Peyer's patch (tissue), 4 donors: ENCODE results near the gene KIFBP. TPM values are rescaled to one million over a fixed set of nuclear protein-coding genes. Genes with fewer than 3 reads are reported as not detected.

ENCODE experiments used
- DNase-seq, 3 donors: peaks; one replicate each; pipeline ENCODE4 v3.0.0-alpha.2; 2017 to 2019
- H3K27ac ChIP-seq, 4 donors: fragments of 200-600 bp; sonication (generic); one replicate each; pipeline ENCODE4 v1.5.1; 2016 to 2019
- H3K27me3 ChIP-seq, 2 donors: fragments of 200-600 bp; sonication (generic); one replicate each; pipeline ENCODE4 v1.5.1; 2019
- H3K36me3 ChIP-seq, 3 donors: fragments of 200-600 bp; sonication (generic); one replicate each; pipeline ENCODE4 v1.5.1; 2016 to 2019
- H3K4me1 ChIP-seq, 4 donors: fragments of 200-600 bp; sonication (generic); one replicate each; pipeline ENCODE4 v1.5.1; 2016 to 2019
- H3K4me3 ChIP-seq, 4 donors: fragments of 200-600 bp; sonication (generic); 1 replicate in 3 of 4; 2 replicates in 1 of 4; pipeline ENCODE4 v1.5.1; 2016 to 2019; ENCODE audit warnings: mild to moderate bottlenecking in 1 of 4
- H3K9me3 ChIP-seq, 4 donors: fragments of 200-600 bp; sonication (generic); one replicate each; pipeline ENCODE4 v1.5.1; 2016 to 2019; ENCODE audit warnings: mild to moderate bottlenecking in 1 of 4
- POLR2A ChIP-seq, 2 donors: fragments of 450-650 bp; IDR thresholded peaks; one replicate each; pipeline ENCODE4 v1.5.1; 2017; ENCODE audit warnings: antibody characterized with exemption in 2 of 2, mild to moderate bottlenecking in 2 of 2, moderate library complexity in 2 of 2
- total RNA-seq, 4 donors: library from RNA; depleted of rRNA; stranded (reverse); fragments of >200 nt; gene quantifications; one replicate each; pipeline ENCODE4 v1.1.0, GENCODE V29; 2016
- TF ChIP-seq, protein P1 (sequence below), 6 experiments: fragments of 450-650 bp in 4 of 6; fragments of 200-600 bp in 2 of 6; sonication (generic) in 1 of 6; IDR thresholded peaks; one replicate each; pipeline ENCODE4 v1.5.1; 2017 to 2019; ENCODE audit warnings: antibody characterized with exemption in 6 of 6, mild to moderate bottlenecking in 3 of 6, moderate library complexity in 1 of 6

Gene KIFBP
- total RNA-seq, 4 donors from 2014 or later = 13.1 to 20.7 (median 19.9) TPM

DNA sequence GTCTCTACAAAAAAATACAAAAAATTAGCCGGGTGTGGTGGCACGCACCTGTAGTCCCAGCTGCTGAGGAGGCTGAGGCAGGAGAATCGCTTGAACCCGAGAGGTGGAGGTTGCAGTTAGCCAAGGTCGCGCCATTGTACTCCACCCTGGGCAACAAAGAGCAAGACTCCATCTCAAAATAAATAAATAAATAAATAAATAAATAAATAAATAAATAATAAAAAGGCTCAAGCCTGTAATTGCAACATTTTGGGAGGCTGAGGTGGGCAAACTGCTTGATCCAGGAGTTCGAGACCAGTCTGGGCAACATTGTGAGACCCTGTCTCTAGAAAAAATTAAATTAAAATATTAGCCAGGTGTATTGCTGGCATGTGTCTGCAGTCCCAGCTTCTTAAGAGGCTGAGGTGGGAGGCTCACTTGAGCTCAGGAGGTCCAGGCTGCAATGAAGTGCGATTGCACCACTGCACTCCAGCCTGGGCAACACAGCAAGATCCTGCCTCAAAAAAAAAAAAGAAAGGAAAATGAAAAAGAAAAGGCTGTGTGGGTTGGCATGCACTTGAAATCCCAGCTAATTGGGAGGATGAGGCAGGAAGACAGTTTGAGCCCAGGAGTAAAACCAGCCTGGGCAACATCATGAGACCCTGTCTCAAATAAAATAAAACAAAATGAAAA lies 71.7 kb downstream of the KIFBP start:
- peak overlapping the region in 1 of 4 donors; percentile 90 for H3K27ac ChIP-seq
- H3K4me1 ChIP-seq = peaks cover 0 to 24% (median 6%) of the 10 kb centered on the region in 4 donors
- no peaks in the 10 kb centered on the region for H3K9me3 ChIP-seq
- H3K36me3 ChIP-seq = no peaks in the 10 kb centered on the region
- H3K4me3 ChIP-seq = no peak overlapping the region
- DNase-seq = no peak
- H3K27me3 ChIP-seq = no peaks in the 10 kb centered on the region
- TF ChIP-seq, protein P1, sequence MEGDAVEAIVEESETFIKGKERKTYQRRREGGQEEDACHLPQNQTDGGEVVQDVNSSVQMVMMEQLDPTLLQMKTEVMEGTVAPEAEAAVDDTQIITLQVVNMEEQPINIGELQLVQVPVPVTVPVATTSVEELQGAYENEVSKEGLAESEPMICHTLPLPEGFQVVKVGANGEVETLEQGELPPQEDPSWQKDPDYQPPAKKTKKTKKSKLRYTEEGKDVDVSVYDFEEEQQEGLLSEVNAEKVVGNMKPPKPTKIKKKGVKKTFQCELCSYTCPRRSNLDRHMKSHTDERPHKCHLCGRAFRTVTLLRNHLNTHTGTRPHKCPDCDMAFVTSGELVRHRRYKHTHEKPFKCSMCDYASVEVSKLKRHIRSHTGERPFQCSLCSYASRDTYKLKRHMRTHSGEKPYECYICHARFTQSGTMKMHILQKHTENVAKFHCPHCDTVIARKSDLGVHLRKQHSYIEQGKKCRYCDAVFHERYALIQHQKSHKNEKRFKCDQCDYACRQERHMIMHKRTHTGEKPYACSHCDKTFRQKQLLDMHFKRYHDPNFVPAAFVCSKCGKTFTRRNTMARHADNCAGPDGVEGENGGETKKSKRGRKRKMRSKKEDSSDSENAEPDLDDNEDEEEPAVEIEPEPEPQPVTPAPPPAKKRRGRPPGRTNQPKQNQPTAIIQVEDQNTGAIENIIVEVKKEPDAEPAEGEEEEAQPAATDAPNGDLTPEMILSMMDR (IDR thresholded peaks at IDR 0.05) = no peak
- TF ChIP-seq POLR2A (IDR thresholded peaks at IDR 0.05) = no peak

DNA sequence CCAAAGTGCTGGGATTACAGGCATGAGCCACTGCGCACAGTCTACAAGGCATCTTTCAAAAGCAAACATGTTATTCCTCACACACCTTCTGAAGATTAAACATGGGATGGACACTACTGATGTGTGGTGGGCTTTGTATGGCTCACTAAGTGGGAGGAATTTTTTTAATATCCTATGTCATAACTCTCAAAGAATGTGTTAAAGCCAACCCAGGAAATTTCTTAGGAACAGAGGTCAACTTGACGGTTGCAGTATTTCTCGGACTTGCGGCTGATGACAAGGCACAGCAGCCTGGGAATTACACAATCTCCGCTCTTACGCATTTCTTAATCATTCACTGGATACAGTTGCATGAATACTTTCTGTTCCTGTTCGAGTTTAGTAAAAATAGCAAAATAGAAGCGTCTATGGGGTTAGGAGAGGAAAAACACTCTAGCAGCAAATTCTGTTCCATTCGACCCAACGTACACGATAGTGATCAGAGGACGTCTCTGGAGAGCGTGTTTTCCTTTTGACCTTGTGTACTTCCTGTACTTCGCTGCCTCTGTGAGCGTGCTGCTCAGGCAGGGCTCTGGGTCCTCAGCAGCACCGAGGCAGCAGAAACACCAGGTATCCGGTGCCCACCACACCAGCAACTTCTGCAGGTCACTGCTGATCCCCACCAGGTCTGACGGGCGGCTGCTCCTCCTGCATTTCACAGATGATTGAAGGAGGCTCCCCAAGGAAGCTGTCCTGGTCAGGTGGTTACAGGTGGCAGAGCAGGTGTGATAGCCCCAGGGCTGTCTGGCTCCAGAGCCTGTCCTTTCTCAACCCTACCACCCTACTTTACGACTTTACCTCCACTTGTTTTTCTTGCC lies 72.9 kb downstream of the KIFBP start:
- TF ChIP-seq, protein P1 (IDR thresholded peaks at IDR 0.05) = no peak
- TF ChIP-seq POLR2A (IDR thresholded peaks at IDR 0.05) = no peak
- Histone ChIP-seq H3K27ac (peak overlapping the region; percentile 65 to 90 (median 80)), H3K4me3 (peak overlapping the region; percentile 10 to 38 (median 26)), H3K36me3 (no peaks in the 10 kb centered on the region), H3K4me1 (peaks cover 0 to 18% (median 3%) of the 10 kb centered on the region in 4 donors), H3K27me3 (no peaks in the 10 kb centered on the region), H3K9me3 (no peaks in the 10 kb centered on the region)
- DNase-seq = peak; percentile 55 to 86 (median 64)

DNA sequence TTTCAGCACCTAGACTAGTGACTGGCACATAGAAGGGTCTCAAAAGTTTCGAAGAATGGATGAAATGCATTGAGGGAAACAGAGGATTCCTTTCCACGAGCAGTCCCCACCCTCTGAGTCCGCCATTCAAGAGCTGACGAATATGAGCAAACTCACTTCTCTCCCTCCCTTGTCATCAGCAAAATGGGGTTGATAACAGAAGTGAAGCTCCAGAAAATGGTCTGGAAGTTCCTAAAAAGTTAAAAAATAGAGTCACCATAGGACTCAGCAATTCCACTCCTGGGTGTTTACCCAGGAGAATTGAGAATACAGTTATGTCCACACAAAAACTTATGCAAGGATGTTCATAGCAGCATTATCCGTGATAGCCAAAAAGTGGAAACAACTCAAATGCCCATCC lies 74.3 kb downstream of the KIFBP start:
- Histone ChIP-seq H3K4me3 (no peak overlapping the region), H3K4me1 (peaks cover 0 to 18% (median 3%) of the 10 kb centered on the region in 4 donors), H3K27ac (peak overlapping the region in 1 of 4 donors; percentile 65), H3K9me3 (no peaks in the 10 kb centered on the region), H3K27me3 (no peaks in the 10 kb centered on the region), H3K36me3 (no peaks in the 10 kb centered on the region)
- no peak for DNase-seq
- TF ChIP-seq, protein P1 (IDR thresholded peaks at IDR 0.05) = no peak
- no peak for TF ChIP-seq POLR2A (IDR thresholded peaks at IDR 0.05)

DNA sequence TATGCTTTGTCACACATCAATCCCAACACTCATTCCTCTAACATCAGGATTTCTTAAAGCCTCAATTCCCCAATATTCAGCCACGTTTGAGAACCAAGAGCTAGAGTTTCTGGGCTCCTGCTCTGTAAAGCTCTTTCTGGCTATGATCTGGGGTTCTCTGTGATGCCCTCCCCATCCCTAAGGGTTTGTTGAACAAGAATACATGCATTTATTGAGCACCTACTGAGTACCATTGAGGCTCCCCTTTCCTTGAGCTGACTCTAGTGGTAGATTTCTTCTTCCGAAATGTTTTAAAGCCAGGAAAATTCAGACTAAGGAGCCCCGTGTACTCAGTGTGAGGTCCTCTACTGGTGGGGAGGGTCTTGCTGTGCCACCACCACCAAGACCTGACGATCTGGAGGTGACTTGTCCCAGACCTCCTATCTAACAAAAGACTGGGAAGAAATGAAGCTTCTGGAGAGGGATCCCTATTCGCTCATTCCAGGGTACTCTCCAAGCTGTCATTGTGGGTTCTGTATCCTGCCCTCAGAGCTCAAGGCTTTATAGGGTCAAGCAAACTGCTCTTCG lies 76.2 kb downstream of the KIFBP start:
- Histone ChIP-seq H3K9me3 (no peaks in the 10 kb centered on the region), H3K27me3 (no peaks in the 10 kb centered on the region), H3K27ac (peak overlapping the region; percentile 15 to 48 (median 39)), H3K4me3 (no peak overlapping the region), H3K36me3 (no peaks in the 10 kb centered on the region), H3K4me1 (peaks cover 0 to 18% (median 3%) of the 10 kb centered on the region in 4 donors)
- DNase-seq = no peak
- TF ChIP-seq POLR2A (IDR thresholded peaks at IDR 0.05) = no peak
- TF ChIP-seq, protein P1 (IDR thresholded peaks at IDR 0.05) = no peak

DNA sequence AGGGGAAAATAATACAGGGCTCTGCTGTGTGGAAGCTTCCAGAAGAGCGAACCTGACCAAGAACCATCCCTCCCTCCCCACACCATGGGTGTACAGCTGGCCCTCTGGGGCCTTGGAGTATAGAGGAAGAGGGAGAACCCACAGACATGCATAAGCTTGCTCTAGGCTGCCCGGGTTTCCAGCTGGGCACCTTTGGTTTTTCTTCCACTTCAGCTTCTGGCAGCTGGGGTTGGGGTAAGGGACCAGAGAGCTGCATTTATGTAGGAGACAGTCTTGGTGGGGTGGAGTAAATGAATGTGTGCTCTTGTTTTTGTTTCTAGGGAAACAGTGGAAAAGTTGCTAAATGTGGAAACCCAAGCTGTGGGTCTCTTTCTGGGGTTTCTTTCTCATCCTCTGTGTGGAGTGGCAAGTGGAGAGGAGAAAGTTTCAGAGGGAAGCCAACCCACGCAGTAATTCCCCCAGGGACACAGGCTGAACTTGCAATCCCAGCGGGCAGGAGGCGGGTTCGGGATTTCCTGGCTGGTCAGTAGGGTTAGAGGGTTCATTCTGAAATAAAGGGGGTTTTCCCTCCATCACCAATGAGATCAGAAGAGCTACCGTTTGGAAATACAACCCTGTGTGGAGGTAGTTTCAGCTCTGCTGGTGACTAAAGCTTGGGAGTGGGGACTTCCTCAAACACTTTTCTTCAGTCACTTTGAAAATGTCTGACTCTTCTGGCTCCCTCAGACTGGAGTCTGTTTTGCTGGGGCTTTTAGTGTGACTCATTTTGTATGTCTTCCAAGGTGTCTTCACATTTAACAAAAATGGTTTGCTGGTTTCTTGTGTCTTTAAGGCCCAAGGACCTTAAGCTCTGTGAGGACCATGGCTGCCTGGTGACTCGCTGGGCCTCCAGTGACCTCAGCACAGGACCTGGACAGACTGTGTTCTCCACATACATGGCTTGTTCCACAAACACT lies 77.1 kb downstream of the KIFBP start:
- Histone ChIP-seq H3K36me3 (no peaks in the 10 kb centered on the region), H3K4me1 (peaks cover 0 to 14% (median 3%) of the 10 kb centered on the region in 4 donors), H3K4me3 (no peak overlapping the region), H3K9me3 (no peaks in the 10 kb centered on the region), H3K27me3 (no peaks in the 10 kb centered on the region), H3K27ac (peak overlapping the region; percentile 15 to 48 (median 39))
- TF ChIP-seq, protein P1 (IDR thresholded peaks at IDR 0.05) = no peak
- TF ChIP-seq POLR2A (IDR thresholded peaks at IDR 0.05) = no peak
- no peak for DNase-seq
